Measurements from ENCODE around the gene VPS35.
"Not testable (repeated sequence)": the region's sequence is repeated elsewhere in the genome, so short reads cannot be mapped to it uniquely, and the experiment has no call there.

The VPS35 gene

GRCh38 chr16:46650254-46650623, 38.7 kb downstream of the VPS35 start:
- no peak for DNase-seq

DNA sequence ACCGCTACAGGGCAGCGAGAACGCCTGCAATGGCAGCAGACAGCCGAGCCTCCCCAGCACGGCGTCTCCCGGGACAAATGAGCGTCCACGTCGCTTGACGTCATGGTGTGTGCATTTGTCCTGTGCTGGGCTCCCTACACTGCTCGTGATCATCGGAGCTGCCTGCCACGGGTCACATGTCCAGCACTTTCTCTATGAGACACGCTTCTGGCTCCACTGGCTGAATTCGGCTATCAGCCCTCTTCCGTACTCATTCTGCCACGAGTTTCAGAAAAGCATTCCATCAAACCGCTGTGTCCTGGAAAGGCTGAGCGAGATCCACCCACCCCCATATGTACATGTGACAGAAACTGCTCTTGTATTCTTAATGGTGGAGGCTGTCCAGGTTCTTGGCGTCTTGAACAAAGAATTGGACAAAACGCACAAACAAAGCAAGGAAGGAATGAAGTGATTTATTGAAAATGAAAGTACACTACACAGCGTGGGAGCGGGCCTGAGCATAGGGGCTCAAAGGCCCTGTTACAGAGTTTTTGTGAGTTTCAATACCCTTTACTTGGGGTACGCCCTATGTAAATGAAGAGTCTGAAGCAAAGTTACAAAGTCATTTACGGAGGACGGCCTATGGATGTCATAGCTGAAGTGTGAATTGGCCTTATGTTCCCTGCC, 39.3 kb downstream of the VPS35 start:
- DNase-seq, result no peak

DNA sequence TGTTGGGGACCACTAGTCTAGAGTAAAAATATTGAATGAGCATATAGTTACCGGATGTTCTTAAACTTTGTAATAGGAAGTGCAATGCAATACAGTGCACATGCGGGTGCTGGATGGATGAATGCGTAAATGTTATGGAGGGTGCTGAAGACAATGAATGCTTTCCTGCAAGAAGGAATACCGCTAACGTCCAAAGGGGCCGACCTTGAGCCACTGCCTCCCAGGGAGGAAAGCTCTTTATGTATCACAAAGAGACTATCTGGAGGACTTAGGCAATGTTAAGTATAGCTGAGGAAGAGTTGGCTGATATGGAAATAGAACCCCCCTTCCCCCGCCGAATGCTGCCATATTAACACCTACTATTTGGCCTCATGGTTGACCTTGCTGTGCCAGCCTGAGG, 40.3 kb downstream of the VPS35 start:
- DNase-seq, result no peak

DNA sequence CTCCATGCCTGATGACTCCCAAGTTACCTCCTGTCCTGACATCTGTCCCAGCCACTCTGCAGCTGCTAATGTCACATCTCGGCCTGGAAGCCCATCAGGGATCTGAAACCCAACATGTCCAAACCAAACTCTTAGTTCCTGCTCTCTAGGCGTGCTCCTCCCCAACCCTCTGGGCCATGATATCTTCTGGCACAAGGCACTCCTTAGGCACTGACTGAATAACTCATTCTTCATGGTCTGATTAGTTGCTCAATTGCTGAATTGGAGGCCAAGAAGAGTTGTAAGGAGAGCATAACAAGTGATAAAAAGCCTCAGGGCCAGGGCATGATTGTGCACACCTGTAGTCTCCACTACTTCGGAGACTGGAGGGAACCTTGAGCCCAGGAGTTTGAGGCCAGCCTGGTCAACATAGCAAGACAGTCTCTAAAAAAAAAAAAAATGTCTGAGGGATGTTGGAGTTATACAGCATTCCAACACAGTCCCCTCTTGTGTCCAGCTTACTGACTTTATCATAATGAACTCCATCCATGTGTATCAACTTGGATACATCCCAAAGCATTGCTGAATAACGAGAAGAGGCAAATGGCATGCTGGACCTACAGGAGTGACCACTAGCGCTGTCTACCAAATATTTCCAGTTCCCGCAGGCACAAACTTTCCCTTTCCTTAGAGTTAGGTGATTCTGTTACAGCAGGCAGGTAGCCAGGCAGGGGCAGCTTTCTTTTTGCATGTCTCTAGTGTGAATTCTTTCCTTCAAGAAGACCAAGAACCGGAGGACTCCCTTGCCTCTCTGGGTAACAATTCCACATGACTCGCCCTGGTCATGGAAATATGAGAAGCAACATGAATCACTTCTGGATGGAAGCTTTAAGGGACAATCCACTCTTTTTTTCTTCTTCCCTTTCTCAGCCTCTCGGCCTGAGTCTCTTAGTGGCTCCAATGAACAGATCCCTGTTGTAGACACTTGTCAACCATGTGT, 49.7 kb downstream of the VPS35 start:
- no peak for DNase-seq

GRCh38 chr16:46632778-46633733, 55.9 kb downstream of the VPS35 start:
- no peak for DNase-seq

- no peak for DNase-seq
Observed at GRCh38 chr16:46629331-46630219, 59.4 kb downstream of the VPS35 start.

DNA sequence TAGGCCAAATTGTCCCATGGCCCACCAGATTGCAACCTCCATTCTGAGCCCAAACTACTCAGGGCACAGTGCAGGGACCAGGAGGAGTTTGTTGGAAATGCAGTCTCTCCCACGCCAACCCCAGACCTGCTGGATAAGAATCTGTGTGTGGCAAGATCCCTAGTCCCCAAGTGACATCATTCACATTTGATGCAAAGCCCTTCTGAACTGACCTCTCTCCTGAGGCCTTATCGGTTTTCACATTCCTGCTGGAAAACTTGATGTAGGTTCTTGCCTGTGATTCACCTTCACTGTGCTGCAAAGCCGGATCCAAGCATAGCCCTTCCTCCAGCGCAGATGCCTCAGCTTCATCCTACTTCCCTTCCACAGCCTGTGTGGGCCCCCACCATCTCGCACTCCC, 61.2 kb downstream of the VPS35 start:
- no peak for DNase-seq

GRCh38 chr16:46626681-46627080, 62.3 kb downstream of the VPS35 start:
- DNase-seq, result not testable (repeated sequence)

DNA sequence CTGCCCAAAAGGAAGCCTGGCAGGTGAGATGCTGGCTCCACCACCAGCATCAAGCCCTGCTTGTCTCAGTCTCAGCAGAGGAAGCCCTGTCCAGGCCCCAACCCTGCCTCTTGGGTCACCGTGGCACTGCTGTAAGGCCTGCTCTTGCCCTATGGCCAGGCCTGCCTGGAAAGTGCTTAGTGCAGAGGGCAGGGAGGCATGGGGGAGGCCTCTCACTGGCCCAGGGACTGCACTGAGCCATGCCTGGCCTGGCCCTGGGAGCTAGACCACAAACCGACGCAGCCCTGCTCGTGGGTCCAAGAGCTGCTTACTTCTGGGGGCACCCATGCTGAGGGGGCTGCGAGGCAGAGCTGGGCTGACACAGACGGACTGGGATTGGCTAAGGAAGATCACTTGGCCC, 64.1 kb downstream of the VPS35 start:
- DNase-seq, result not testable (repeated sequence)

DNA sequence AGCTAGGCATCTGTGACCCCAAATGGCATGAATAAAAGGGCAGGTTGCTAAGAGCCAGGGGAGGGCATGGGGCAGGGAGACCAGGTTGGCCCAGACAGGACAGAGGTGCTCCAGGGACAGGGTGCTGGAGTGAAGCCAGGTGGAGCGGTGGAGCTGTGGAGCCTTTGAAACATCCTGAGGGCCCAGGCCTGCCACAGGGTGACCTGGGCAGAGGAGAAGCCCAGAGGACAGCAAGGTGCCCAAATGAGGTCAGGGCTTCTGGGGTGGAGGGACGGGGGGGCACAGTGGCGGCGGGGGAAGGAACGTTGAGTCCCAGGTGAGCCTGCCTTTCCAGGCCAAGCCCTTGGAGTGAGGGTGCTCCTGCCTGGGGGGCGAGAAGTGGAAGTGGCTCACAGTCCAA, 65.3 kb downstream of the VPS35 start:
- not testable (repeated sequence) for DNase-seq

DNA sequence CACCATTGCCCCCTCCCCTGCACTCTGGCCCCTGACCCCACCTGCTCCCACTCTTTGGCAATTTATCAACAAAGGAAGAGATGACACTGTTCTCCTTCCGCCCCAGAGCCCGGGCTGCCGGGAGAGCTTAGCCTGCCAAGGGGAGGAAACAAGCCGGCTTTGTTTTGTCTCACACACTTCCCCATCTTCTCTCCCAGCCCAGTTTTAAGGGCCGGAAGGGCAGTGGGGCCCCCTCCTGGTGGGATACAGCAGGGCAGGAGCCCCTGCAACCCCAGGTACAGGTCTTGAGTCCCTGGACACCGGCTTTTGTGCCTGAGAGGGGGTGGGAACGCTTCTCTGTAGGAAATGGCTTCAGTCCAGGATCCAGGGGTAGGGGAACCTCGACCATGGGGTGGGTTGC, 65.7 kb downstream of the VPS35 start:
- not testable (repeated sequence) for DNase-seq

DNA sequence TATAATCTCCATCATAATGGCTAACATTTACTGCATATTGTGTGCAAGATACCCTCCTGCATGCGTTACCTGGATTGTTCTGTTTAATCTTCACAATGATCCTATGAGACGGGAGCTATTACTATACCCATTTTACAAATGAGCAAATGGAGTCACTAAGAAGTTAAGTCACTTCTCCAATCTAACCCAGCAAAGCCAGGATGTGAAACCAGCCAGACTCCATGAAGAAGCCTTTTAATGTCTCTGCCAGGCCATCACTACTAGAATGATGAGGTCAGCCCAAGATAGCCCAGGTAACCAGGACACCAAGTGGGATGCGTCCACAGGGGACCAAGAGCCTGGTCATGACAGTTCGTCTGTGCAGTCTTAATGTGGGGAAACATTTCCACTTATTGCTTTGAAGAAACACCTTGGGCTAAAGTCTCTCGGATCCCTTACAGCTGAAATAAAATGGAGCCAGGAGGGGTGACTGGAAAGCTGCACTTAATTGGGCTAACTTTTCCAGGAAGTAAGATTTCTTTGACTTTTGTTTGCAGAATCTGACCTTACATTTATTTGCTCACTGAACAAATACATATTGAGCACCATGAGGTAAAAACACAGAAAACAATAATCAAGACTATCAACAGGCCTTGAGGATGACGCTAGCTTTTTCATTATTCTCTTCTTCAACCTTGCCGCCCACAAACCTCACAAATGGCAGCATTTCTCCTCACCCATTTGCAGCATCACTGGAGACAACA, 66.9 kb downstream of the VPS35 start:
- DNase-seq, result no peak

- peak; percentile 57 for DNase-seq
Observed at GRCh38 chr16:46621006-46621933, 67.7 kb downstream of the VPS35 start, which contains the start of gene SHCBP1. TSS of gene SHCBP1 (minus strand) at chr16:46621379. CDS start at chr16:46621359, 20 bp downstream.

DNA sequence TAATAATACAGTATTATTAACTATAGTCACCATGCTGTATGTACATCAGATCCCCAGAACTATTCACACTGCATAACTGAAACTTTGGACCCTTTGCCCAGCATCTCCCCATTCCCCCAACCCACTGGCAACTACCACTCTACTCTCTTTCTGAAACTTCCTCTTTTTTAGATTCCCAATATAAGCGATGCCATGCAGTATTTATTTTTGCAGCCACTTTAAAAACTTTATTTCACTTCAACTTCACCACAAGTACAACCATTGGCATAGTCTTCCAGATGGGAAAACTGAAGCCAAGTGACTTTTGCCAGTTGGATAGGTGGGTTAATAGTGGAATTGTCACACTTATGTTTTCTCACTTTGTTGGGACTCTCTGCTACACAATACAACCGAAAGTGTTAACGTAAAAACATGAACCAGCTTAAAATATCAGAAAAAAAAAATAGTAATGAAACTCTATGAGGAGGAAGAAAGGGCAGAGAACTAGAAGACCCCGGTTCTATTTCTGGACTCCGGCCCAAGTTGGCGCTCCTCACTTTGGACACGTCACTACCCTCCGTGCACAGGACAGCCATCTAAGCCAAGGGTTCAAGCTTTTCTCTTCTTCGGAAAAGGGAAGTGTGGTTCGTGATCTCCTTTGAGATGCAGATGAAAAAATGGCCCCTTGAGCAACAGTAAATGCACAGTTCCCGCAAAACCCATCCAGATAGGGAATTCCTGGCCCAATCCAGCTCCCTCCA, 68.5 kb downstream of the VPS35 start:
- no peak for DNase-seq

DNA sequence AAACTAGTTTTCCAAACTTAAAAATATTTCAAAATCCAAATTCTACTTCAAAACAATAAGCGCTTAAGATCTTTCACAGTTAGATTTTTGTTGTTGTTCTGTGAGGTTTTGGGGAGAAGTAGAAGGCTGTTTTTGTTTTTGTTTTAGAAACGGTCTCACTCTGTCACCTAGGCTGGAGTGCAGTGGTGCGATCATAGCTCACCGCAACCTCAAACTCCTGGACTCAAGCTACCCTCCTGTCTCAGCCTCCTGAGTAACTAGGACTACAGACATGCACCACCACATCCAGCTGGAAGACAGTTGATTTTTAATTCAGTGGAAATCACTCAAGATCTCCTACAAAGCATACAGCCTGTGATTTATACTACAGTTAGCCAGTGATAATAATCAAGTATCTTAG, 70.5 kb downstream of the VPS35 start:
- DNase-seq, result no peak

GRCh38 chr16:46614006-46614405, 75.0 kb downstream of the VPS35 start:
- no peak for DNase-seq

GRCh38 chr16:46613352-46613751, 75.6 kb downstream of the VPS35 start:
- DNase-seq, result no peak

DNA sequence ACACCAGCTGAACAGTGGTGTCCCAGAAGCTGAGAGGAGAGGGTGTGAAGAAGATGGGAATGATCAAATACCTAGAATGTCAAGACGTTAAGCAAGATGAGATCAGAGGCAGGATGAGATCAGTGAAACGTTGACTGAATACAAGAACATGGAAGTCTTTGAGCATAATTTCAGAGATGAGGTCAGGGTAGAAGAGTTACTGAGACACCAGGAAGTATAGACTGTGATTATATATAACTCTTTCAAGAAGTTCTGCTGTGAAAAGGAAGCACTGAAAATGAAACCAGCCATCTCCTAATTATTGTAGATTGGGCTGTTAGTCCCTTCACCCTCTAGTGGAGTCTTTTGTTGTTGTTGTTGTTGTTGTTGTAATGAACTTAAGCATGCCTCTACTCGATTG, 76.9 kb downstream of the VPS35 start:
- peak; percentile 6 for DNase-seq

DNA sequence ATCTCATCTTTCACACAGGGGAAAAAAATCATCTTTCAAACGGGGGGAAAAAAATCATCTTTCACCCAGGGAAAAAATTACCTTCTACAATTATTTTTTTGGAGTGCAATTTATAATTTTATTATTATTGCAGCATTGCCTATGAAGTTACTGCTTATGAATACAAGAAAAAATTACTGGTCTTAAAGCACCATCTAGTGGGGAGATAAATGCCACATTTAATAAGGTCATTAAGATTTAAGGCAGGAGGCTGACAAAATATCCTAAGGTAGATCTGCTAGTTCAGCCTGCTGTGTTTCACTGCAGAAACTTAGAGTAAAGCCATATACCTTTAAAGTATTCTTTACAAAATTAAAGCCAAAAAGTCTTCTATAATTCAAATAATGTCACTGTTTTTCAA, 81.4 kb downstream of the VPS35 start:
- DNase-seq, result peak; percentile 58
